NCI-H2171 (cell line): ENCODE data around the gene DAB2.

ENCODE experiments used
- DNase-seq: peaks from one replicate; lab custom pipeline; 2025; lab: John Stamatoyannopoulos, UW

DAB2 gene

DNA sequence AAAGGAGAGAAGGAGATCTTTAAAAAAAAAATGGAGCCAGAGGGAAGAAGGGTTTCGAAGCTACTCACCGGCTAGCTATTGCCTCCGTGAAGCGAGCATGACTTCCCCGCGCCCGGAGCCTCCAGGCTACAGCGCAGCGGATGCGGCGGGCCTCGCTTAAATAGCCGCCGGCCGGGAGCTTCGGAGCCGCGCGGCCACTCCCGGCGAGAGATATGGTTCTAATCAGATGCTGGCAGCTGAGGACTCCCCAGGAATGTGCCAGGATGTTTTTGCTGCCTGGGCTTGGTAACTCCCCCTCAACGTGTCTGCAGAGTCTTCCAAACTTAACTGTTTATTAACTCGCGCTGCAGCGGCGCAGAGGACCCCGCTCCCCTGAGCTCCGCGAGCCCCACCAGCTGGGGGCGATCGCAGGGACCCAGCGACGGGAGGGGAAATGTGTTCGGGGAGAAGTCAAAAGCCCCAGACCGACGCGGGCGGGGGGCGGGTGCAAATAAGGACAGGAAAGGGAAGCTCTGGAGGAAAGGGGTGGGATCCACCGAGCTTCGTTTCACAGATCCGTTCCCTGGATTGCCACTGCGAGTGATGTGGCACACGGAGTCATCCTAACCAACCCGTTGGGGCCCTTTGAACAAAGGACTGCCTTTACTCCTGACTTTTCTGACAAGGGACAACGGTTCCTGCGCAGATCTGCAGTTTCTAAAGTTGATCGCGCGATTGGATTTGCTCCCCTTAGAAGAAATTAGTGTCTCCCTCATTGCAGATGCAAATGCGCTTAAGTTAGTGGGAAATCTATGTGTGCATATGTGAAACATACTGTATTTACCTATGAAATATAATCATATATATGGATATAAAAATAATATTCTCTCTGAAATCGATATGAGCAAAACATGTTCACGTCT lies at the start of gene DAB2:
Gene DAB2 (minus strand): TSS at position 245 of the 902 bp plus-strand sequence. CDS start 30,660 bp downstream, outside the sequence.
- DNase-seq, result no peak

DNA sequence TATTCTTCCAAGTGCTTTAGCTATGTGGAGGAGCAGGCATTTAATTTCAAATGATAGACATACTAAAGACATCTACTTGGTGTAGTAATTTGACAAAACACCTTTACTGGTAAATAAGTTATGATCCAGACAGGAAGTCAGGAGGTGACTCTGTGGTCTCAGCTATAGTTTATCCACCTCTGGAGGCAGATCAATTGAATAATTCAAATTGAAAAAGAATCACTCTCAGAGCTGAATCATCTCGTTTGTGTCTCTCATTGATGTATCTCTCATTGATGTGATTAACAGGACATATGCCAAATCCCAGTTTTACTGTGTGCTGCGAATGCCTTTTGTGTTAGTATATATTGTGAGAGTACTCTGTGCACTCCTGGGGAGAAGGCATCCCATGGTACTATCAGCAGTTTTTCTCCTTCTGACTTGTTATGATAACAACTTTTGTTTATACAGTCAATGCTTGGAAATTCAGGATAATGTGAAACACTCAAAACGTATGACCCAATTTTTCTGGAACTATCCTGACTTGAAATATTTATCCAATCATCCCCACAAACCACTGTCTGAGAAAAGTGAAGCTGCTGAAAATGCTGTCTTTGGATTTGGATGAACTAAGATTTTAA lies 48.5 kb upstream of the DAB2 start:
- DNase-seq, result no peak

DNA sequence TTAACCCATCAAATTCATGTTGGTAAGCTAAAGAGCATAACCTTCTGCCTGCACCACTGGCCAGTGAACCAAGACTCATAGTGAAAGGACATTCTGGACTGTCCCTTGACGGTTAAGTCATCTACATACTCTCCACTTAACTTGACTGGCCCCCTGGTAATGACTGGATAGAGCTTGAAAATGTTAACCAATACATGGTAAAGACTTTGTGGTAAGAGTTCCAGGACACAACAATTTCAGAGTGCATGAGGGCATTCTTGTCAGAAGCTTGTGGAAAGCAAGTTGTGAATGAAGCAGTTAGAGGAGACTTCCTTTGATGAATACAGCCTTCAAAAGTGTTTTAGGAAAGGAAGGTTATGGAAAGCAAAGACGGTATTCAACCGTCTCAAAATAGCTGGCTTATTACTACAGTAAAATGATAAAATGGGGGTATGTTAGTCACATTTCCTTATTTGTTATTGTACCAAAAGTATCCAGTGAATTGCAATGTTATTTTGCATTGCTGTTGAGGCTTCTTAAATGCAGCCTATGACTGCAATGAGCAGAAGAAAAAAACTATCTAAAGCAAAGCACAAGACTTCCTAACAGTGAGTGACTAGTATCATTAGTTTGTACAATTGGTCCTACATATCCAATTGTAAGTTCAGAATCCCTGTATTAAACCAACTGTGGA lies 47.2 kb upstream of the DAB2 start:
- DNase-seq, result no peak

DNA sequence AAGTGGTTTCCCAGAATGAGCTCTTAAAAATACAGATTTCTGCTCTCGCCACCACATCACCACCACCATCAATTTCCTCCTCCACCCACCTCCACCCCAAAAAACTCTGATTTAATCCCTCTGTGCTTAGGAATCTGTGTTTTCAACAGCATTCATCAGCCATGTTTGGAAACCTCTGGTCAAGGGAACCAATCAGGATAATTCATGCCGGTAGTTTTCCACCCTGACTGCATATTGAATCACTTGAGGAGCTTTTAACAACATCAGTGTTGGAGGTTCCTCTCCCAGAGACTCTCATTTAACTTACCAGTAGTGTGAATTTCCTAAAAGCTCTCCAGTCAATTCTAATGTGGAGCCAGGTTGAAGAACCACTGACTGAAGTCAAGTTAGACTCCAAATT lies 46.0 kb upstream of the DAB2 start:
- no peak for DNase-seq

DNA sequence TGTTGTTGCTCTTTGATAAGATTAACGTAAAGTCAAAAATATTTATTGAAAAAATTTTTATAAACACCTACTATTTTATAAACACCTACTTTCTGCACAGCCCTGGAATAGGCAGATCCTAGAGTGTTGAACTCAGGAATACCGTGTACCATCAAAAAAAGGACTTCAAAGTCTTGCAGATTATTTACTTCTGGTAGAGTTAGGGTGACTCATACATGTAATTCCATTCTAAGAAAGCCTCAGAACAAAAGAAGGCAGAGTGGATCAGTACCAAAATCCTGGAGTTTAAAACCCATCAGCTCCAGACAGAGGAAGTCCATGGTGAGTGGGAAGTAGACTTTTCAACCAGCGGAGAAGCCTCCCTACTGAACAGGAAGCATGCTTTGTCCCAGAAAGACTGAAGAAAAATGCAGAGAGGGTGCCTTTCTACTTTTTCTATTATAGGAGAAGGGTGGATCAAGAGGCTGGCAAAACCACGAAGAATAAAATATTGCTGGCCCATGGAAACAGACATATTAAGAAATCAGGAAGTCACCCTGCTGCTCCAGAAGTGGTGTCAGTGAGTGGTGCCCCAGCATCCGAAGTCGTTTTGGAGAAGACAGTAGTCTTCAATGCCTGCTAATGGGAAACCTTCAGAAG lies 45.1 kb upstream of the DAB2 start:
- DNase-seq, result no peak

DNA sequence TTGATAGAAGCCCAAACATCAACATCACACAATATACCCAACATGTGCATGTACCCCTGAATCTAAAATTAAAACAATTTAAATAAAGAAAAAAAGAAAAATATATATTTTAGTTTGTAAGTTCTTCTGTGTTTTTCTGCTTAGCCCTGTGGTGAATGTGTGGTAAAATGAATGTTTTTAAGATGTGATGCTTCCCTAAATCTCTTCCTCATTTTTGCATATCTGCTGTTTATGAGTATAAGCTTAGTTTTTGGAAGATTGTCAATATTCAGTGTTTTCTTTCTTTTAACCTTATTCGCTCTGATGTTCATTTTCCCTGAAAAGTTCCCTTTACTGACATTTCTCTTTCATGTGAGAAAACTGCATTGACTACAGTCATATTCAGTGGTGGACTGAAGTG lies 44.4 kb upstream of the DAB2 start:
- DNase-seq, result no peak

DNA sequence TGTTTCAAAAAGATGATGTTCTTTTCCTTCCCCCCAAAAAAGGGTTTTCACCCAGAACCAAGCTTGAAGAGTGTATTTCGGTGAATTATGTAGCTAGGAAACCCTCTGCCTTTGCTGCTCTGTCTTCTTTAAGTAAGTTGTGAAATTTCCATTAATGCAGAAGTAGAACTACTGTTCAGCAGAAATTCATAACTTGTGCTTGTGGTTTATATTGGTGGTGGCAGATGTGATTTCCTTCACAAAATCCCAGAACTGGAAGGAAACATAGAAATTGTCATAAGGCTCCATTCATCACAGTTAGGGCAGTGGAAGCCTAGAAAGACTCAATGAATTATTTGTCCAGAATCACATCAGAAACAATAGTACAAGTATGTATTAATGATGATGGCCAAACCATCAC lies 42.1 kb upstream of the DAB2 start:
- no peak for DNase-seq

DNA sequence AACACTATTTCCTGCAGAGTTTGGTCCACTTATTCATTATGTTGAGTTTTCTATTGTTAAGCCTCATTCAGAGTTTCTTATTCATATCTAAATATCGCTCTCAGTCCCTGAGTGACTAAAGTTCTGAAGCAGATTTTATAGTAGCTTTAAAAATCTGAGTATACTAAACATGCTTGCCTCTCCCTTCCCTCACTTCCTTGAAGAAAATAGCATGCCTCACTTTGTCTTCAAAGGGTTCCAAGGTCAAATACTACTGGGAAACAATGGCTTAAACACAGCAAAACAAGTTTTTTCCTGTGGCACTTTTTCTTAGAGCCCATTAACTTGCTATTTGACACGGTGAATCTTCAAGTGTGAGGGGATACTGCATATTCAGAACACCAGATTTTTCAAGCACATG lies 41.1 kb upstream of the DAB2 start:
- no peak for DNase-seq

DNA sequence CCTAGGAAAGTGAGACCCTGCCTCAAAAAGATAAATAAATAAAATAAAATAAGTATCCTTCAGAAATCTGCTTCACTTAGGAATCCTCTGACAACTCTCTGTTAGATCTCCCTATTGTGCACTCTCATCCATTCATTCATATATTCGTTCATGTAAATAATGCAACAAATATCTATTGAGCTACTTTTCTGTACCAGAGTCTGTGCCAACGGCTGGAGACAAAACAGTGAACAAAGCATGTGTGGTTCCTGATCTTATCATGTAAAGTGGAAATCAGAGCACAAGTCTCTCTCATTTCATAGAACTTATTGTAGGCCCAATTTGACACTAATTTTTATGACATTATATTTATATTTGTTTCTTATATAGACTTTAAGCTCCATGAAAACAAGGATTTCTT lies 40.3 kb upstream of the DAB2 start:
- DNase-seq, result no peak

DNA sequence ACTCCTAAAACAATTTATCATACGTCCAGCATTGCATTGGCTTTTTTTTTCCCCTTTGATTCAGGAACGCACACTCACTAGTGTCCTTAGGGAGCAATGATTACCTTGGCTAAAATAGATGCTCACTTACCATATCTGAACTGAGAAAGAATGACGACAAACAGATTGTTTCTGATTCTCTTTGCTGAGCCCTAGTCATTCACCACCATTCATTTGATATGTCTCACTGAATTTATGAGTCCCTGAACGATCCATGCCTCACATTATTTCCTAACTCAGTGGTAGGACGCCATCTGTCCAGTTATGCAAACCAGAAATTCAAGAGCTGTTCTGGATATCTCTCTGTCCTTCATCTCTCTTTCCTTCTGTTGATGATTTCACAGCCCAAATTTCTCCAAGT lies 39.3 kb upstream of the DAB2 start:
- no peak for DNase-seq

DNA sequence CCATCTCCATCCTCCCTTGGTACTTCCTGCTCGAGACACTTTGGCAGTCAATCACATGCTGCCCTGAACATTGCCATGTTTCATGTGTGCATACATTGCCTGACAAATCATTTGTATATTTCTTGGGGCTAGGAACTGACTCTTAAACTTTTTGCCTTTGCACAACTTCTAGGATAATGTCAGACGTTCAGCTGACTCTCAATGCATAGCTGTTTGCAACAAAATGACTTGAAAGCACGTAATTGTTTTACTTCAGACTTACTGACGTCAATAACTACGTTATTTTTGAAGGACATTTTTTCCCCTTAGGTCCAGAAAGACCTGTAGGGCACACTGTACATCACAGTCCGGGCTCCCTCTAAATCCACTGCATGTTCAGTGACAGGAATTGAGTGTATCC lies 37.4 kb upstream of the DAB2 start:
- DNase-seq, result no peak

DNA sequence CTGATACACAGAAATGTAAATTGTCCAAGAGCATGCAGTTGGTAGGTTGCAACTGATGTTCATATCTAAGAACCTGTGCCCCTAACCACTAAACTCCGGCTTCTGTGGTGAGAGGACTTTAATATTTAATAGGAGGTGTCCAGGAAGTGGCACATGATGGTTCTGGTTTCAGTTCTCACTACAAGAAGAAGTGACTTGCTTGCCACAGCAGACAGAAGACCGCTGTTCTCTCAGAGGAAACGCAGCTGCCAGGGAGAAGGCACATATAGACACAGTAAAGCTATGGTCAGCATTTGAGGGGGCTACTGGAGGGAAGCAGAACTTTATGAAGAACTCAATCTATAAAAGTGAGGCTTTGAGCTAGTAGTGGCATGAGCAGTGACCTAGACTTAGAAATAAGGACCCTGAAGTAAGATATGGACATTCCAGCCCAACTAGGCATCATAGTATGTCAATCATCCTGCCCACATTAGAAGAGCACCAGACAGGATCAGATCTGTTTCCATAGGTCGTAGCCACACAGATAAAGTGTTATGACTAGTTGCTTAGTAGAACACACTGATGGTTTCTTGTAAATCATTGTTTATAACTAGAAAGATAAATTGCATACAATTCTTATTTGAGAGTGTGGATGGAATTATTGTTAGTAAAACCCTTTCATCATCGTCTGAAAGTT lies 36.4 kb upstream of the DAB2 start:
- DNase-seq, result no peak

DNA sequence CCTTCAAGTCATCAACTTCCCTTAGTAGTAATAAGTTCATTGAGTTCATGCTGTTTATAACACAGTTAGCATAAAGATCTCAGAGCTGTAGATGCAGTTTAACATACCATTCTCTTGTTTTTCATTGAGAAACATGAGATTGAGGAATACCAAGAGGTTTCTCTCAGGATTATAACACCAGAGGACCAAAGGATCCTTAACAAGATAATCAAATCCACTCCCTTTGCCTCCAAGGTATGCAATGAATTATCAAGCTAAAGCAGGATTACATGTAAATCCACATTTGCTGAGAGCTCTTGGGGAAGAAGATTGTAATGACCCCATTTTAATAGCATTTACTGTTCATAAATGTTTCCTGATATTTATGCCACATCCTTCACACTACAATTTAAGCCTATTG lies 35.1 kb upstream of the DAB2 start:
- DNase-seq, result no peak

DNA sequence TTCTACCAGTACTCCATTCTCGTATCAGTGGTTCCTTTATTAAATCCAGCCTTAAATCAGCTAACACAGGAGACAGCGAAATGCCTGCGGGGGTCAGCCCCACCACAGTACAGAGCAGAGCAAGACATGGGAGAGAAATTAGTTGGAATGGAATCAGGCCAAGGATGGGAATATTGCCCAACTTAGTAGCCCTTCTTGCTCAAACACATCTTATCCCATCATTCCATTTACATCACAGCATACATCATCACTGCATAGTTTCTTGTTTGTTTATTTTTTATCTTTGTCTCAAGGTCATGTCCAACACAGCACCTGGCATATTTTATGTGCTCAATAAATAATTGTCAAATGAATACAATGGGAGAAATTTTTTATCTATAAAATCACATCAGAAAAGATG lies 34.3 kb upstream of the DAB2 start:
- DNase-seq, result no peak

DNA sequence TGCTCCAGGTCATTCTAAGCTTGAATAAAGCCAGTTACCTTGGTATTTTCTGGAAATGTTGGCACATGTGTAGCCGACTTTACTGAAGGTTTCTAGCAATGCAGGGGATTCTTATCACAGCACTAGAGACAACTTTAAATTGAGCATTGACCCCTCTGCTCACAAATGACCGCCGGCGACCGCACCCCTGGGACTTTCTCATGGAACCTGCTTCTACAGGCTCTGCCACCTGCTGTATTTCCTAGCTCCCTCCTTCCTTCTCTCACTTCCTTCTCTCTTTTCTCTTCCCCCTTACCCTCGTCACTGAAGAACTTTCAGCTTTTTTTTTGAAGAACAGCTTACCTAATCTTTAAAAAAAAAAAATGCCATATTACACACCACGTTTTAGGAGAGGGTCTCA lies 30.9 kb upstream of the DAB2 start:
- no peak for DNase-seq

DNA sequence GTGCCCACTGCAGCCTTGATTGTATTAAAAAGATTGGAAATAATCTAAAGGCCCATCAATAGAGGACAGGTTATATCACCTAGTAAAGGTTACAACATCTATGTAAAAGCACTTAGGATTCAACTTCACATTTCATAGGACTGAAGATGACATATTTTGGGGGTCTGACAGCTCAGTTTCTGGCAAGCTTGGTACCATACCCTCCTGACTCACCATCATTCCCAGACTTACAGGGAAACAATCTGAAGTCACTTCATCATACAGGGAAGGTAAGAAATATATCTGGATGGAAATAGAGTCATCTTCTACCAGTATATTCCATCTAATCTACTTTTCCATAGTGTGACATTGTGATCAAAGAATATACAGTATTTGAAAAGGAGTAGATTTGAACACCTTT lies 28.8 kb upstream of the DAB2 start:
- DNase-seq, result no peak

DNA sequence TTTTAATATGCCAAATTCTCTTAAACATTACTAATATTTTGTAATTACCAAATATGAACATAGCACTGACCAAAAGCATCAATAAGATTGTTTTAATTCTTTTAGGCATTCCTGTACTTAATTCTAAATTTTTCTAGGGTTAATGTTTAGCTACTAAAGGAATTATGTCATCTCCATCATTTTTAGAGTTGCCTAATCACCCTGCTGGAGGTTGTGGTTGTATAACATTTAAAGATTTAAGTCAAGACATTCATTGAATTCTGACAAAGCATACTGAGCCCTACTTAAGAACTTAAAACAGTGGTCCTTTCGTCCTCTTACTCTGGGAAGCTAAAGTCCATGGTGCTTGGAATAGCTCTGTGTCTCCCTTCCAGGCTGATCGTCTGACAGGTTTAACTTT lies 28.1 kb upstream of the DAB2 start:
- DNase-seq, result no peak

DNA sequence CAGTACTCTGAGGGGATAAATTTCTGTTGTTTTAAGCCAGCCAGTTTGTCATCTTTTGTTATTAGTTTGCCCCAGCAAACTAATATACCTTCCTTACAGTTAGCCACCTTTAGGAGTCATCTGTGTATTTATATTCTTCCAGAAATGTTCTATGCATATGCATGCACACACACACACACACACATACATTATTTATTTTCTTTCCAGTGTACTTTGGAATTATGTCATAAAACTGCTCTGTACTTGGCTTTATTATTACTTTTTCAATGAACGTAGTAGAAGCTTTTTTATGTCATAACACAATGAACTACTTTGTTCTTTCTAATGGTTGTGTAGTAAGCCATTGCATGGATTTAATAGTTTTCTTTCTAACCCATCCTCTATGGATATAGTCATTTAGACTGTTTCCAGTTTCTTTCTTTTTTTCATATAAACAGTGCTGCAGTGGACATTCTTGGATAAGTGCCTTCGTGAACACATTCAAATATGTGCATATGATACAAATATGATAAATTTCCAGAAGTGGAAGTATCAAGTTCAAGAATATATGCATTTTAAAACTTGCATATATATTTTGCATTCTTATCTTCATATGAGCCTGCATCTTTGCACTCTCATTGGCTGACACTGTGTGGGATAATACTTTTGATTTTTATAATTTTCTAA lies 26.6 kb upstream of the DAB2 start:
- DNase-seq, result no peak

DNA sequence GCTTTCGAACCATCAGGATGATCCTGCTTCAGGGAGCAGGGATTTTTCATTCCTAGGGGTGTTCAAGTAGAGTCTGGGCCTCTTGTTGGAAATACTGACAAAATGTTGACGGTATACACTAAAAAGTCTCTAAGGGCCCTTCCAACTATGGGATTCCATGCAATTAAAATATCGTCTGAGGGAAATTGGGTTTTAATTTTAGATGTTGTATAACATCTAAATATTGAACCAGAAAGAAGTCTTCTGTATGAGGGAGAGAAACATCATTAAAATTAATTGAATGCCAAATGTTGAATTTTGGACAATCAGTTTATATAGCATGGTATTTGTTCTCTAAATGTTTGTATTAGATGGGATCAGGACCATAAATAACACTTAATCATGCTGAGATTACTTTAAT lies 25.7 kb upstream of the DAB2 start:
- DNase-seq, result no peak

DNA sequence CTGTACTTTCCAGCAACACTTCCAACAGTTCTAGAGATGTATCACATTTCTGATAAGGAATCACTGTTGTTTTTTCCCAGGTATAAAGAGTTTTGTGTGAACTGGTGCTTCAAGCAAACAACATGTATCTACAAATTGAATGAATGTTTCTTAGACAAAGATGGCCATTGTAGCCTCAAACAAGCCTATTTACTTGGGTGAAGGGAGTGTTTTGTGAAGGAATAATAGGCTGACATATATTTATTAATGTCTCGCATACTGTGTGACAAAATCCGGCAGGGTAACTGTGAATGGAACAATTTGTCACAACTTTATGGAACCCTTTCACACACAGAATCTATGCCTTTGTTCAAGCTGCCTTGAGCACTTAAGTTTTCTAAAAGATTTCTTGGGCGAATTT lies 24.8 kb upstream of the DAB2 start:
- no peak for DNase-seq

DNA sequence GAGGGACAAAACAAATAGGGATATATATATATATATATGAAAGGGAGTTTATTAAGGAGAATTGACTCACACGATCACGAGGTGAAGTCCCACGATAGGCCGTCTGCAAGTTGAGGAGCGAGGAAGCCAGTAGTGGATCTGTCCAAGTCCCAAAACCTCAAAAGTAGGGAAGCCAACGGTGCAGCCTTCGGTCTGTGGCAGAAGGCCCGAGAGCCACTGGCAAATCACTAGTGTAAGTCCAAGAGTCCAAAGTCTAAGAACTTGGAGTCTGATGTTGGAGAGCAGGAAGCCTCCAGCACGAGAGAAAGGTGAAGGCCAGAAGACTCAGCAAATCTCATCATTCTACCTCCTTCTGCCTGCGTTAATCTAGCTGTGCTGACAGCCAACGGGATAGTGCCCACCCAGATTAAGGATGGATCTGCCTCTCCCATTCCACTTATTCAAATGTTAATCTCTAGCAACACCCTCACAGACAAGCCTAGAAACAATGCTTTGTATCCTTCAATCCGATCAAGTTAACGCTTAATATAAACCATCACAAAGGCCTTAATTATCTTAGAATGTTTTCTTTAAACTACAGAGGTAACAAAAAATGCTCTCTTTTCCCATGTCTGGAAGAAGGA lies 23.8 kb upstream of the DAB2 start:
- no peak for DNase-seq
